Progenitor cell of endocrine pancreas (in vitro differentiated cells): Measurements from ENCODE around the gene ITGAE. TPM values are rescaled to one million over a fixed set of nuclear protein-coding genes. Genes with fewer than 3 reads are reported as not detected.

Source experiments
- DNase-seq: peaks from one replicate; pipeline ENCODE4 v3.0.0; 2021; ENCODE audit warnings: low spot score; ENCODE audit not compliant: unreplicated experiment
- H3K27ac Mint-ChIP-seq: 2 replicates; pipeline ENCODE4 v1.8.0; 2021; ENCODE audit warnings: mild to moderate bottlenecking, moderate library complexity, mixed read lengths
- H3K27me3 Mint-ChIP-seq: 2 replicates; pipeline ENCODE4 v1.8.0; 2021; ENCODE audit warnings: mixed read lengths
- H3K36me3 Mint-ChIP-seq: 2 replicates; pipeline ENCODE4 v1.8.0; 2022; ENCODE audit warnings: mixed read lengths; ENCODE audit not compliant: insufficient read depth
- H3K4me1 Mint-ChIP-seq: 2 replicates; pipeline ENCODE4 v1.8.0; 2021; ENCODE audit warnings: low read depth, mixed read lengths
- H3K4me3 Mint-ChIP-seq: 2 replicates; pipeline ENCODE4 v1.8.0; 2021; ENCODE audit warnings: low read depth, mild to moderate bottlenecking, moderate library complexity, mixed read lengths
- H3K9me3 Mint-ChIP-seq: 2 replicates; pipeline ENCODE4 v1.8.0; 2021; ENCODE audit warnings: low read depth, mixed read lengths
- CTCF ChIP-seq: fragments of 200-600 bp; sonication (generic); IDR thresholded peaks from one replicate; pipeline ENCODE4 v1.5.0; 2021; ENCODE audit warnings: antibody characterized with exemption, mild to moderate bottlenecking; ENCODE audit not compliant: unreplicated experiment
- total RNA-seq: library from RNA; stranded (reverse); gene quantifications from 2 replicates; pipeline ENCODE4 v1.2.1, GENCODE V29; 2021

Gene ITGAE
- total RNA-seq, 1 donor from 2014 or later = 29.0 TPM

GRCh38 chr17:3768341-3768740, 32.6 kb downstream of the ITGAE start:
- H3K27ac Mint-ChIP-seq = no peak overlapping the region
- no peak for TF ChIP-seq CTCF
- peaks cover 4% of the 10 kb centered on the region for H3K4me1 Mint-ChIP-seq
- peaks cover 11% of the 10 kb centered on the region for H3K27me3 Mint-ChIP-seq
- no peak for DNase-seq
- no peak overlapping the region for H3K4me3 Mint-ChIP-seq
- H3K36me3 Mint-ChIP-seq = no peaks in the 10 kb centered on the region
- no peaks in the 10 kb centered on the region for H3K9me3 Mint-ChIP-seq

GRCh38 chr17:3766779-3767178, 34.2 kb downstream of the ITGAE start:
- Mint-ChIP-seq H3K9me3 (no peaks in the 10 kb centered on the region), H3K27me3 (peaks cover 4% of the 10 kb centered on the region), H3K27ac (no peak overlapping the region), H3K4me1 (peaks cover under 1% of the 10 kb centered on the region), H3K36me3 (no peaks in the 10 kb centered on the region), H3K4me3 (no peak overlapping the region)
- DNase-seq = no peak
- no peak for TF ChIP-seq CTCF

- TF ChIP-seq CTCF = no peak
Measured at GRCh38 chr17:3765981-3766380, 35.0 kb downstream of the ITGAE start.

GRCh38 chr17:3763777-3764170, 37.2 kb downstream of the ITGAE start:
- H3K27ac Mint-ChIP-seq = no peak overlapping the region
- no peaks in the 10 kb centered on the region for H3K9me3 Mint-ChIP-seq
- no peak for TF ChIP-seq CTCF
- H3K27me3 Mint-ChIP-seq = peaks cover 3% of the 10 kb centered on the region
- H3K36me3 Mint-ChIP-seq = no peaks in the 10 kb centered on the region
- no peak for DNase-seq
- no peak overlapping the region for H3K4me3 Mint-ChIP-seq
- no peaks in the 10 kb centered on the region for H3K4me1 Mint-ChIP-seq

More at GRCh38 chr17:3765981-3766380, 35.0 kb downstream of the ITGAE start:
- H3K9me3 Mint-ChIP-seq = no peaks in the 10 kb centered on the region
- no peak overlapping the region for H3K27ac Mint-ChIP-seq
- H3K27me3 Mint-ChIP-seq = peaks cover 3% of the 10 kb centered on the region
- no peaks in the 10 kb centered on the region for H3K4me1 Mint-ChIP-seq
- no peak for DNase-seq
- no peak overlapping the region for H3K4me3 Mint-ChIP-seq
- no peaks in the 10 kb centered on the region for H3K36me3 Mint-ChIP-seq

GRCh38 chr17:3762922-3763776, 37.8 kb downstream of the ITGAE start:
- H3K27ac Mint-ChIP-seq = no peak overlapping the region
- H3K4me1 Mint-ChIP-seq = no peaks in the 10 kb centered on the region
- TF ChIP-seq CTCF = no peak
- no peaks in the 10 kb centered on the region for H3K27me3 Mint-ChIP-seq
- no peak for DNase-seq
- no peaks in the 10 kb centered on the region for H3K9me3 Mint-ChIP-seq
- H3K4me3 Mint-ChIP-seq = no peak overlapping the region
- H3K36me3 Mint-ChIP-seq = no peaks in the 10 kb centered on the region
